Right lobe of liver (tissue), 4 donors: Measurements from ENCODE around the gene SNED1.

ENCODE experiments used
- POLR2A ChIP-seq: fragments of 450-650 bp; IDR thresholded peaks from one replicate; pipeline ENCODE4 v1.6.1; 2017; ENCODE audit warnings: antibody characterized with exemption, mild to moderate bottlenecking
- TF ChIP-seq, protein P1 (sequence below), 4 donors: fragments of 200-600 bp in 3 of 4; fragments of 450-650 bp in 1 of 4; IDR thresholded peaks; one replicate each; pipeline versions ENCODE4 v1.5.1 to v1.8.0; 2016 to 2022; ENCODE audit warnings: antibody characterized with exemption in 4 of 4, mild to moderate bottlenecking in 2 of 4
- donor health status: DM: no; HTN: no; CAD: no.
- donor health status: DM: no; HTN: no; CAD: no.
- donor health status: DM: no; HTN: yes; CAD: no.

DNA sequence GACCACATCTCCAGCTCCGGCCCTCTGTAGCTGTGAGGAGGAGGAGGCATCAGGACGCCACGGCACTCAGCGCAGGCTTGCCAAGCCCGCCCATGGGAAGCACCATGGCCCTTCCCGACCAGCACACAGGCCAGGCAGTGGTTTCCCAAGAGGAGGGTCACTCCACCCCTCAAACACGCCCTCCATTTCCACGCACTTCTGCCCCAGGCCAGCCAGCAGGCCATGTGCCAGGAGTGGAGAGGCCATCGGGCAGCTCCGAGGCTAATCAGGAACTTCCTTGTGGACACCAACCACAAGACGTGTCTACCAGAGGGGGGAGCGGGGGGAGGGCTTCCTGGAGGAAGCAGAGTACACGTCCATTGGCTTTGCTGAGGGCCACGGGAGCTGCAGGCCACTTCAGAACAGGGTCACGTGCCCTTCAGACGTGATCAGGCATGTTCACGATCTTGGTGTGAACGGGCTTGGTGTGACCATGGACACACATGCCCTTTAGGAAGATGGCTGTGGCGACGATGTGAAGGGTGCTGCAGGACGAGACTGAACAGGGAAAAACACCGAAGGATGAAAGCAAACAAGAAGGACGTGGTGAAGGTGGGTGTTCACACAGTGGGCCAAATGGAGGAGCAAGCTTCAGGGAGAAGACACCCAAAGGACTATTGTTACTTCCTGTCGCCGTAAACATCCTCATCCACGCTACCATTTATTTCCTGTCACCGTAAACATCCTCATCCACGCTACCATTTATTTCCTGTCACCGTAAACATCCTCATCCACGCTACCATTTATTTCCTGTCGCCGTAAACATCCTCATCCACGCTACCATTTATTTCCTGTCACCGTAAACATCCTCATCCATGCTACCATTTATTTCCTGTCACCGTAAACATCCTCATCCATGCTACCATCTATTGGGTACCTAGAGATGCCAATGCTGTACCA lies 110.1 kb downstream of the SNED1 start:
- TF ChIP-seq POLR2A = no peak
- TF ChIP-seq, protein P1, sequence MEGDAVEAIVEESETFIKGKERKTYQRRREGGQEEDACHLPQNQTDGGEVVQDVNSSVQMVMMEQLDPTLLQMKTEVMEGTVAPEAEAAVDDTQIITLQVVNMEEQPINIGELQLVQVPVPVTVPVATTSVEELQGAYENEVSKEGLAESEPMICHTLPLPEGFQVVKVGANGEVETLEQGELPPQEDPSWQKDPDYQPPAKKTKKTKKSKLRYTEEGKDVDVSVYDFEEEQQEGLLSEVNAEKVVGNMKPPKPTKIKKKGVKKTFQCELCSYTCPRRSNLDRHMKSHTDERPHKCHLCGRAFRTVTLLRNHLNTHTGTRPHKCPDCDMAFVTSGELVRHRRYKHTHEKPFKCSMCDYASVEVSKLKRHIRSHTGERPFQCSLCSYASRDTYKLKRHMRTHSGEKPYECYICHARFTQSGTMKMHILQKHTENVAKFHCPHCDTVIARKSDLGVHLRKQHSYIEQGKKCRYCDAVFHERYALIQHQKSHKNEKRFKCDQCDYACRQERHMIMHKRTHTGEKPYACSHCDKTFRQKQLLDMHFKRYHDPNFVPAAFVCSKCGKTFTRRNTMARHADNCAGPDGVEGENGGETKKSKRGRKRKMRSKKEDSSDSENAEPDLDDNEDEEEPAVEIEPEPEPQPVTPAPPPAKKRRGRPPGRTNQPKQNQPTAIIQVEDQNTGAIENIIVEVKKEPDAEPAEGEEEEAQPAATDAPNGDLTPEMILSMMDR (IDR thresholded peaks at IDR 0.05) = no peak
